ENCODE data around the gene HSF2BP.
"Not testable (repeated sequence)": the region's sequence is repeated elsewhere in the genome, so short reads cannot be mapped to it uniquely, and the experiment has no call there.

HSF2BP gene

DNA sequence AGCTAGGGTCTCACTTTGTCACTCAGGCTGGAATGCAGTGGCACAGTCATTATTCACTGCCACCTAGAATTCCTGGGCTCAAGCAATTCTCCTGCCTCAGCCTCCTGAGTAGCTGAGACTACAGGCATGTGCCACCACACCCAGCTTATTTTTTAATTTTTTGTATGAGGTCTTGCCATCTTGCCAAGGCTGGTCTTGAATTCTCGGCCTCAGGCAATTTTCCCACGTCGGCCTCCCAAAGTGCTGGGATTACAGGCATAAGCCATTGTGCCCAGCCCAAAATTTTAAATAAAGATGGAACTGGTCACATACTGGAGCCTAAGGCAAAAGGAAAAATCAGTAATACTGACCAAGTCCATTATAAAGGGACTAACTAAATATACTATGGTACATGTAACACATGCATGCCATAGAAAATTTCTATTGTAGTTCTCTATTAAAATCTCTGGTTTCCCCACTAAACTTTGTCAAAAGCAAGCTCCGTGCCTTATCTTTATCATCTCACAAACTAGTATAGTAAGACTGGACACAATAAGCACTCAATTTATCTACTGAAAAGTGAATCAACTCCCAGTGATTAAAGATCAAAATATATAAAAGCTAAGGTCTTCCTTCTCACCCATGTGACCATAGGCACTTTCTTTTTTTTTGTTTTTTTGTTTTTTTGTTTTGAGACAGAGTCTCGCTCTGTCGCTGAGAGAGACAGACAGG, 61.6 kb downstream of the HSF2BP start:
- DNase-seq (ENCODE audit: low spot score): no peak

DNA sequence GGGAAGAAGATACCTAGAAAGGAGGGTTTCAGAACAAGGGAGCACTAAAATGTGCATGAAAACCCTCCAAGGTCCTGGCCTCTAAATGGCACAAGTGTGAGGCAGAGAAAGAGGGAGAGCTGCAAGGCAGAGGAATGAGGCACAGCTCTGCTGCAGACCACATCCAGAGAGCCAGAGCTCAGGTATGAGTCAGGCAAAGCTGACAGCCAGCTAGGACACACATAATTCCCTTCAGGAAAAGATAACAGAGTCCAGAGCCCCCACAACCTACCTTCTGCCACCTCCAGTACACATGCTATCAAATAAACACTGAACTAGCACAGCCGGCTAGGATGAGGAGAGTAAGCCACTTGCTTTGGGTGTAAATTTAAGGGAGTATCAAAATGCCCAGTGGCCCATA, 62.2 kb downstream of the HSF2BP start:
- DNase-seq (ENCODE audit: low spot score): no peak

DNA sequence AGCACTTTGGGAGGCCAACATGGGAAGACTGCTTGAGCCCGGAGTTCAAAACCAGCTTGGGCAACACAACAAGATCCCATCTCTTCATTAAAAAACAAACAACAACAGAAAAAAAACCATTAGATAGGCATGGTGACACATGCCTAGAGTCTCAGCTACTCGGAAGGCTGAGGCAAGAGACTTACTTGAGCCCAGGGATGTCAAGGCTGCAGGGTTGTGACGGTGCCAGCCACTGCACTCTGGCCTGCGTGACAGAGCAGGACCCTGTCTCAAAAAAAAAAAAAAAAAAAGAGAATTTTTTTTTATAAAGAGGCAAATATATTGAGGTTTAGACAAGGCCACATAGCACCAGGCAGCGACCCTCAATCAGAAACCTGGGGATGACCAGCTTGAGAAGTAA, 62.7 kb downstream of the HSF2BP start:
- DNase-seq (ENCODE audit: low spot score): no peak

DNA sequence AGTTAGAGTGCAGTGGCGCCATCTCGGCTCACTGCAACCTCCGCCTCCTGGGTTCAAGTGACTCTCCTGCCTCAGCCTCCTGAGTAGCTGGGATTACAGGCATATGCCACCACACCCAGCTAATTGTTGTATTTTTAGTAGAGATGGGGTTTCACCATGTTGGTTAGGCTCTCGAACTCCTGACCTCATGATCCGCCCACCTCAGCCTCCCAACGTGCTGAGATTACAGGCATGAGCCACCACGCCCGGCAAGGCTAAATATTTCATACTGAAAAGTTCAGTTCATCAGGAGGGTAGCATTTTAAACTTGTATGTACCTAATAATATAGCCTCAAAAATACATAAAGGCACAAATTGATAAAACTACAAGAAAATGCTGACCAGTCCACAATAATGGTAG, 63.5 kb downstream of the HSF2BP start:
- DNase-seq (ENCODE audit: low spot score): not testable (repeated sequence)

DNA sequence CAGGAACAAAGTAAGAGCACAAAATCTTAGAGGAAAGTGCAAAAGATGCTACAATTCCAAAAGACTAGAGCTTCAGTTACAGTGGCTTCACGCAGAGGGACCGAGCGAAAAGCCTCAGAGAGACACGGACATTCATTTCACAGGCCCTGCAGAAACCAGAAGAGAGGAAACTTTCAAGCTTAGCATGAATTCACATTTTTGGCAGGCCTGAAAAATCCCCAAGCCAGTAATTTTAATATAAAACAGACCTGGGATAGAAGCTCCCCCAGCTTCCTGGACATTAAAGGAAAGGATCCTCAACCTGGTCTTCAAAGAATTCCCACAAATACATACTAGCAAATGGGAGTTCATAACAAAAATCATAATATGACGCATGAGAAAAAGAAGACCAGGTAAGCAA, 66.2 kb downstream of the HSF2BP start:
- no peak for DNase-seq (ENCODE audit: low spot score)

DNA sequence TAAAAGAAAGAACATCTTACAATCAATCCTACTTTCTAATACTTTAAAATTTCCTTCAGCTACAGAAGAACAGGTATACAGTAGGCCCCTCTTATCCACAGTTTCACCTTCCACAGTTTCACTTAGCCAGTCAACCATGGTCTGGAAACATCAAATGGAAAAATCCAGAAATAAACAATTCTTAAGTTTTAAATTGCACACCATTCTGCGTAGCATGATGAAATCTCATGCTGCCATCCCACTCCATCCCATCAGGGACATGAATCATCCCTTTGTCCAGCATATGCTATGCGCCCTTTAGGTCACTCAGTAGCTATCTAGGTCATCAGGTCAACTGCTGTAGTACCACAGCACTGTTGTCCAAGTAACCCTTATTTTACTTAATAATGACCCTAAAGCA, 67.7 kb downstream of the HSF2BP start:
- no peak for DNase-seq (ENCODE audit: low spot score)

DNA sequence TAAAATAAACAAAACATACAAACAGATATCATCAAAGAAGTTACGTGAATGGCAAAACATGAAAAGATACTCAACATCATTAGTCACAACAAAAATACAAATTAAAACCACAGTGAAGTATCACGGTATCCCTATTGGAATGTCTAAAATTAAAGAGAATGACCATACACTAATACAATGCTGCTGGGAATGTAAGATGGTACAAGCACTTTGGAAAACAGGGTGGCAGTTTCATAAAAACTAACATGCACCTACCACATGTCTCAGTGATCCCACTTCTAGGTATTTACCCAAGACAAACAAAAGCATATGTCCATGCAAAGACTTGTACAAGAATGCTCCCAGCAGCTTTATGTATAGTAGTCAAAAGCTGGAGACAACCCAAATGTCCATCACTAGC, 69.1 kb downstream of the HSF2BP start:
- no peak for DNase-seq (ENCODE audit: low spot score)

DNA sequence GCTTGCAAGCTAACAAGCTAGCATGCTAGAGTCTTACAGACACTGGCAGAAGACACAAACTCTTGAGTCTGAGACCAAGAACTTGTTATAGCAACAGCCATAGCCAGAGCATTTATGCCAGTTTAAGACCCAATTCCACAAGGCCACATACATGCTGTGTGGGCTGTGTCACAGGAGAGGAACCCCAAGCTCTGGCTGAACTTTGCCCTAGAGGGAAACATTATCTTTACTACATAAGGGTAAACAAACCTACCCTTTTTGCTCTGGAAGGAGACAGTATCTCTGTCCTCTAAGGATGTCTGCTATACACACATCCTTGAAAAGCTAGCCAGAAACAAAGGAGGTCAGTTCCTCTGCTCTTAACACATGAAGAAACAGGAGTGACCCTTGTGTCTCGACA, 70.3 kb downstream of the HSF2BP start:
- no peak for DNase-seq (ENCODE audit: low spot score)

- DNase-seq (ENCODE audit: low spot score): no peak
Measured at GRCh38 chr21:43585924-43586413, 73.3 kb downstream of the HSF2BP start.

DNA sequence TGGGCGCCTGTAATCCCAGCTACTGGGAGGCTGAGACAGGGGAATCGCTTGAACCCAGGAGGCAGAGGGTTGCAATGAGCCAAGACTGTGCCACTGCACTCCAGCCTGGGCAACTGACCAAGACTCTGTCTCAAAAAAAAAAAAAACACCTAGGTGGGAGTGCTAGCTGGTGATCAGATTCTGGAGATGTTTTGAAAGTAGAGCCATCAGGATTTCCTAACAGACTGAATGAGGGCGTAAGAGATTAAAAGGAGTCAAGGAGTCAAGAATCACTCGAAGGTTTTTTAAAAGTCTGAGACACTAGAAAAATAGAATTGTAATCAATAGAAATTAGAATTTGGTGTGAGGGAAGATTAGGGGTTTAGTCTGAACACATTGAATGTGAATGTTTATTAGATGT, 73.8 kb downstream of the HSF2BP start:
- no peak for DNase-seq (ENCODE audit: low spot score)

DNA sequence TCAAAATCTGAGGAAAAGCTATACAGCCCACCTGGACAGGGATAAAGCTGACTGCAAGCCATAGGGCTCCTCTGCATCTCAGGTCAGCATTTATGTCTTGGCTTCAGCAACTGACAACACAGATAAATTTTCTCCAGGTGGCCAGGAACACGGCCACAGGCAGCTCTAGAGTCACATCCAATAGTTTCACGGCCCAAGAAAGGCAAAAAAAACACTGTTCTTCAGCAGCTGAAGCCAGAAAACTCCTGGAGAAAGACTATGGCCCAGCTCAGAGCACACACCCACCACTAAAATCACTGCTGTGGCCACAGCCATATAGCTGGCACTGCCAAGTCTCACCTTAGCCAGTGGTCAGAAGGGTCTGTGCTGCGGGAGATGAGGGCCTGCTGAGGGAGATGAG, 77.8 kb downstream of the HSF2BP start:
- DNase-seq (ENCODE audit: low spot score): no peak

GRCh38 chr21:43578677-43579303, 80.5 kb downstream of the HSF2BP start:
- DNase-seq (ENCODE audit: low spot score): no peak

DNA sequence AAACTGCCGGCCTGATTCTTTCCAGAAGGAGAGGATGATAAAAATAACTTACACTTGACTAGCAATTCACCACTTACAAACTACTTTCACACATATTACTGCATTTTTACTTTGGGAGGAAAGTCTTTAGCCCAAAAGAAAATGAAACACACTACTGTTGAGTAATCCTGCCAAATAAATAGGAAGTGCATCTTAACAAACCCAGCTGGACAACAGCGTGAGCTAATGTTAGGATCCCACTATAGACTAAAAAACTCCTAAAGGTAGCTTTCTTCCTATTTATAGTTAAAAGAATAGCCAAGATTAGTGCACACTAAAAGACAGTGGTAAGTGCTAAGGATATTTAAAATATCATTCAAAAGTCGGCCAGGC, 83.8 kb downstream of the HSF2BP start:
- DNase-seq (ENCODE audit: low spot score): no peak

DNA sequence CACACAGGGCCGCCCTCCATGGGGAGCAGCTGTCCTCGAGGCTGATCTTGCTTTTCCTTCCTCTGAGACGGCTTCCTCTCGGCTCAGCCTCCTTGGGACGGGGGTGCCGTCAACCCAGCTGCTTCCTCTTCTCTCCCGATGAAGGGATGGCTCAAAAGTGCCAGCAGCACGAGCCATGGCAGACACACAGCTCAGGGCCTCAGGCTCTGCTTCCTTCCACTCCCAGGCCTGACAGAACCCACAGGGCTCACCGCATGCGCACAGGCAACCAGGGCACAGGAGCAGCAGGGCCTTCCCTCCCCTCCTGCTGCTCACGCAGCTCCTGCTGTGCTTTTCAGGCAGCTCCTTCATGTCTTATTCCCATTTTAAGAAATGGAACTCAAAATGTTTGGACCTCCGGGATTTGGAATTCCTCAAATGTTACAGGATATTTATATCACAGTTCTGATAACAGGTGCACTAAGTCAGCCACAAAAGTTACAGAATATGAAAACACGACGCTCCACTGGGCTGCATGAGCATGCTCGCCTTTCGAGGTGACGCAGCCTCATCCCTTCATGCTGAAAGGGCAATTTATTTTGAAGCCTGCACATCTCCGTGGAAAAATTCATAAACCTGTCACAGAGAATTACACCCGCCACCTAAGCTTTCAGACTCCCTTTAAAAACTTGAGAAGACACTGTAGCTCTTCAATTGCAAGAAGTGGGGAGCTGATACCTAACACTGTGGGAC, 84.4 kb downstream of the HSF2BP start:
- DNase-seq (ENCODE audit: low spot score): no peak

GRCh38 chr21:43573921-43574320, 85.4 kb downstream of the HSF2BP start:
- DNase-seq (ENCODE audit: low spot score): no peak

DNA sequence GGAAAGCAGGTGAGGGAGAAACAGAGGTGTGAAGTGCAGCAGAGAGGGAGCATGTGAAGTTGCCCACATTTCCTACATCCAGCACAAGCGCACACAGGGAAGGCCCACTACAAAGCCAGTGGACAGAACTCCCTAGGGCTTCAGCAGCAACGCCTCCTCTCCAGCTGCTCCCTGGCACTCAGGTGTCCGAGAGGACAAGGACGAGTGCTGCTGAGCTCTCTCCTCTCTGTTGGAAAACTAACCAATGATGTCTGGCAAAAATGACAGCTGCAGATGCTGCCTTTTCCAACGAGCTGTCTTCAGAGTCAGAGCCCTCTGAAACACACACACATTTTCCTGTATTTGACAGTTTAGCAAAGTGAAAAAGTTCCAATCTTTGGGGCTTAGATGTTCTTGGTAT, 86.8 kb downstream of the HSF2BP start:
- no peak for DNase-seq (ENCODE audit: low spot score)

DNA sequence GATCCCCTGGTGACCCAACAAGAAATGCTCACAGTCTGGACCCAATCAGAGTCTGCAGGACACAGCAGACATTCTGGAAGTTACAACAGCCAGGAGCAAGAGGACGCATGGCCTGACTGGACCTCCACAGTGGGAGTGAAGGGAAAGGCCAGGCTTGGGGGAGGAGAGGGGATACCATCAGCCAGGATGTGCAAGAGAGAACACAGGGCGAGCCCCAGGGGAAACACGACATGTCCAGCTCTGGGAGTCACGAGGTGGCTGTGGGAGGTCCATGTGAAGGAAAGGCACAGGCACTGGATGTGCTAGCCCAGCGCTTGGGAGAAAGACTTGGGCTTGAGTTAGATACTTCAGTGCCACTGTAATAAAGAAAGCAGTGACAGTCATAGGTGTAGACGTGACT, 87.3 kb downstream of the HSF2BP start:
- DNase-seq (ENCODE audit: low spot score): no peak

- not testable (repeated sequence) for DNase-seq (ENCODE audit: low spot score)
Measured at GRCh38 chr21:43570195-43570594, 89.1 kb downstream of the HSF2BP start.

DNA sequence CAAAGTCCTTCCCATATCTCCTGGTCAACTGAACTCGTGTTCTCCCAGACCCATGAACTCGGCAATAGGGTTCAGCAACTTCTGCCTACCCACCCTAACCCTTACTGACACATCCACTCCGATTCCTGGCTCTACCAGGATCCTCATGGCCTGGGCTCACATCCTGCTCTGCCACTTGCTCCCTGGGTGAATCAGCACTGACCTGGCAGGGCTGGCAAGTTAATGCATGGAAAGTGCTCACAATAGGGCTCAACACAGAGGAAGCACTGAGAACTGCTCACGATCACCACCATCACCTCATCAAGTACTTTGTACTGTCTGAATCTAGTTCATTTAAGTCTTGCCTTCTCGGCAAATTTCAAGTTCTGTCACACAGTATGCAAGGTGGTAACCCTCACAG, 96.8 kb downstream of the HSF2BP start:
- DNase-seq (ENCODE audit: low spot score): not testable (repeated sequence)

DNA sequence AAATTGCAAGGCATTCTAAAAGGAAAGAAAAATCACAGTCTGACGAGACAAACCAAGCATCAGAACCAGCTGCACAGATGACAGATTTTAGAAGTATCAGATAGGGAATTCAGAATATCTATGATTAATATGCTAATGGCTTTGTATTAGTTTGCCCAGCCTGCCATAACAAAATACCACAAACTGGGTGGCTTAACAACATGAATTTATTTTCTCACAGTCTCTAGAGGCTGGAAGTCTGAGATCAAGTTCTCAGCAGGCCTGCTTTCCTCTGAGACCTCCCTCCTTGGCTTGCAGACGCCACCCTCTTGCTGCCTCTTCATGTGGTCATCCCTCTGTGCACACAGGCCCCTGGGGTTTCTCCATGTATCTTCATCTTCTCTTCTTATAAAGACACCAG, 118.7 kb downstream of the HSF2BP start:
- DNase-seq (ENCODE audit: low spot score): not testable (repeated sequence)

GRCh38 chr21:43522495-43523131, 136.7 kb downstream of the HSF2BP start:
- DNase-seq (ENCODE audit: low spot score): not testable (repeated sequence)

DNA sequence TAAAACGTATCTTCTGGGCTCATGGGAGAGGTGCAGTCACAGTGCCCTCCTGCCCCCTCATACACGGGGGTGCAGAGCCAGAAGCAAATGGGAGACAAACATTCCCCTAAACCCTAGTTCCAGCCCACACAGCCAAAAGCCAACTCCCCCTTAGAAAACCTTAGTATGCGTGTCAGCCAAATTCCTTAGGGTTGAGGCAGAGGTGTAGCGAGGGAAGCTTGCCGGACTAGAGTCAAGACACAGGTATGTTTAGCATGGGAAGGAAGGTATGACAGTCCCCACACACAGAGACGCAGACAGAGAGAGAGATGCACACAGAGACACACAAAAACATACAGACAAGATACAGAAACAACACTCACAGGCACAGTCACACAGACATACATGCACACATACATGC, 141.6 kb downstream of the HSF2BP start:
- DNase-seq (ENCODE audit: low spot score): not testable (repeated sequence)
